Activated CD8-positive, alpha-beta memory T cell treated with anti-CD3 and anti-CD28 coated beads for 48 hours (primary cell): Measurements from ENCODE around the gene ARFGEF2.
"Not testable (repeated sequence)": the region's sequence is repeated elsewhere in the genome, so short reads cannot be mapped to it uniquely, and the experiment has no call there.

Experiments used
- DNase-seq, 3 experiments: peaks; one replicate each; pipeline ENCODE4 v3.0.0-alpha.2; 2020; ENCODE audit warnings: low read depth in 2 of 3, low spot score in 2 of 3

ARFGEF2 gene

DNA sequence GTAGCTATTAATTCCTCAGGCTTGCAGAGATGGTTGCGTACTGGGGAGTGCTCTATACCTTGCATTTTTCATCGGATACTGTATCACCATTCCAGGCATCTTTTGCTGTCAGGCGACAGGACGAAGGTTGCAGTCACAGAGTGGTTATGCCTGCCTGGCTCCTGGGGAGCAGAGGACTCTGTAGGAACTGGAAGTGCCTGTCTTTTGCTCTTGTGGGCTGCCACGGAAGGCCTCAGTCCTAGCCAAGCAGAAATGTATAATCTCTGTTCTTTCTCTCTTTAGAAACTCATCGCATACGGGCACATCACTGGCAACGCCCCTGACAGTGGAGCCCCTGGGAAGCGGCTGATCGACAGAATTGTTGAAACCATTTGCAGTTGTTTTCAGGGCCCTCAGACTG lies 29.5 kb downstream of the ARFGEF2 start:
- DNase-seq, result no peak

DNA sequence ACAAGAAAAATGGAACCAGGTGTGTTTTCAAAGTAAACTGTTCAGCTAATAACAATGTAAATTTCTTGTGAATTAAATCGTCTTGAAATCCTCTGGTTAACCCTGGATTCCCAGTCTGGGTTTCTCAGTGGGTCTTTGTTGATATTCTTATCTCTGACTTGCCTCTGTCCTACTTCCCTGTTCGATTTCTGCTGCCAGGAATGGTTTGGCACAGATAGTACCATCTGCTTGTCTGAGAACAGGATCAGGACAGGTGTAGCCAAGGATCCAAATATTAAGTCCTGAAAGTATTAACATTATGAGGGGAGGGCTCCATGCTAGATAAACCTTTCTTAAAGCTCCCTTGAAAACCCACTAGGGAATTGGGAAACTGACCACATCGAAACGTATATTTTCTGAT lies 30.1 kb downstream of the ARFGEF2 start:
- DNase-seq, result no peak

DNA sequence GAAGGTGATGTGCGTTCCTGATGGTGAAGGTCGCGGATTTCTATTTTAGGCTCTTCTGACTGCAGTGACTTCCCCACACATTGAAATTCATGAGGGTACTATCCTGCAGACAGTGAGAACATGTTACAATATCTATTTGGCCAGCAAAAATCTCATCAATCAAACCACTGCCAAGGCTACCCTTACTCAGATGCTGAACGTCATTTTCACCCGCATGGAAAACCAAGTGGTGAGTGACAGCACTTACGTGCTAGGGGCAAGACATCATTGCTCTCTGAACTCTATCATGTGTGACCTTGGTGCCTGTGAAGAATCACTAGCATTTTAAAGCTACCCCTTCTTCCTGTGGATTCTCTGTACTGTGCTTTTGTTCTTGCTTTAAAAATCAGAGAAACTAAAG lies 31.1 kb downstream of the ARFGEF2 start:
- no peak for DNase-seq

DNA sequence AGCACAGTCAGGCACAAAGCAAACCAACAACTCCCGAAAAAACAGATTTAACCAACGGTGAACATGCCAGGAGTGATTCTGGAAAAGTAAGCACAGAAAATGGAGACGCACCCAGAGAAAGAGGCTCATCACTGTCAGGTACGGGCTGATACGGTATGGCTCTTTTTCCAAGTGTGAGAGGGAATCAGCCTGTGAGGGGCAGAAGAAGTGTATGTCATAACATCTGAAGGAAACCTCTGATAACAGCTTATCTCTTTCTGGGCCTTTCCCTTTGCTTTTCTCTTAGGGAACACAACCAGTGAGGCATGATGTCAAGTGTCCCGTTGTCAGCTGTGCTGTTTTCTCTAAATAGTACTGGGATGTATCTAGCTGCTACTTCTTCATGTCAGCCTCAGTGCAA lies 32.1 kb downstream of the ARFGEF2 start:
- DNase-seq, result no peak

DNA sequence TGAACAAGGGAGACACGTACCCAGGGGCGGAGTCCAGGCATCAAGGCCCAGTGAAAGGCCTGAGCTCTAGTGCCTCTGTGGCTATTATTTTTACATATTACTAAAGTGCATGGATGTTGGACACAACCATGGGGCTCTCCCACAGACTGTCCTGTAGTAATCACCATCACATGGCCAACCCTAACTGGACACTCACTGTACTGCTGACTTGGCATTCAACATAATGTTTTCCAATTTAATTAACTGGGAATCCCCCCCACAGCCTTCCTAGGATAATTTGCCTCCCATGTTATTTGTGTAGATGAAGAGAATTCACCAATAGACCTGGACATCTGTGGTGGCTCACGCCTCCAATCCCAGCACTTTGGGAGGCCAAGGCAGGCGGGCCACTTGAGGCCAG lies 34.5 kb downstream of the ARFGEF2 start:
- DNase-seq, result no peak

DNA sequence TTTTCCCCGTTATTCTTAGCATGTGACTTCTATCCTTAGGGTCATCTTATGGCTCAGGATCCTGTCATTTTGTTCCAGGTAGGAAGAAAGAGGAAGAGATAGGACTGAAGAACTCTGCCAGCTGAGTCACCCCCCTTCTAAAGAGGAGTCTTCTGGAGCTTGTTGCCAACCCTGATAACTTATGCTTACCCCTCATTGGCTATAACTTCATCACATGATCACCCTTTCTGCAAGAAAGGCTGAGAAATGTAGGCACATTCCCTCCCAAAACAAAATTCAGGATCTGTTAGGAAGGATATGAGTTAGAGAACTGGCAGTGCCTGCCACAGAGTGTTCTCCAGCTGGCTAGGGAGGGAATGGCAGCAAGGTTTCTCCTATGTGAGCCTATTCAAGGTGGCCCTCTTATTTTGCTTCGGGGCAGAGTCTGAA lies 35.6 kb downstream of the ARFGEF2 start:
- DNase-seq, result no peak

DNA sequence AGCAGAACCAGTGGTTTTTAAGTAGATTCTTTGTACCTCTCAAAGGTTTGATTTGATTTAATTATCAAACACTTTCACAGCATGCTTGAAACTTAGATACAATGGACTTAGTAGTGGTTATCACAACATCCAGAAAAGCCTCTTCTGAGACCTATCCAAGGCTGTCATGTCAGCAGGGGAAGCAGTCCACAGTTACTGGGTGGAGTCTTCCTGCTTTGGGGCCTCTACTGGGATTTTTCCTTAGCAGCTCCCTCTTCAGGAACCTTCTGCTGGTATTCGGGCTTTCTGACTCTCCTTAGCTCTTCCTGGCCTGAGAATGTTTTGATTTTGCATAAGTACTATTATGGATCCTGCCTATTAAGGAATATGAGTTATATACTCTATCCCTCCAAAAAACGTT lies 36.0 kb downstream of the ARFGEF2 start:
- no peak for DNase-seq

DNA sequence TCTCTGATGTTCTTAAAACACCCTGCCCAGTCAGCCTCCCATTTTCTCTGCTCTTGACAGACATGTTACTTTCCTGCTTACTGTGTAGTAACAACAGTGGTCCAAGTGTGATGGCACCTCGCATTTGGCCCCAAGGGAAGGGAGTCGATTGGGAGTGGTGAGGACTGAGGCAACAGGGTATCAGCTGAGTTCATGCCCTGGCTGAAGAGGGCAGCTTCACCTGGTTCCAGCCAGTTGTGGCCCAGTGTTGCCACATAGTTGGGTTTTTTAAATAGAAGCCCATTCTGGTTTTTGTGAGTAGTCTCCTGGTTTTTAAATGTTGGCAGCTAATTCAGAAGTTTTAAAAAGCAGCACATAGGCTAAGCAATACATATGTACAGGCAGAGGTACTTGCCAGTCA lies 37.2 kb downstream of the ARFGEF2 start:
- no peak for DNase-seq

DNA sequence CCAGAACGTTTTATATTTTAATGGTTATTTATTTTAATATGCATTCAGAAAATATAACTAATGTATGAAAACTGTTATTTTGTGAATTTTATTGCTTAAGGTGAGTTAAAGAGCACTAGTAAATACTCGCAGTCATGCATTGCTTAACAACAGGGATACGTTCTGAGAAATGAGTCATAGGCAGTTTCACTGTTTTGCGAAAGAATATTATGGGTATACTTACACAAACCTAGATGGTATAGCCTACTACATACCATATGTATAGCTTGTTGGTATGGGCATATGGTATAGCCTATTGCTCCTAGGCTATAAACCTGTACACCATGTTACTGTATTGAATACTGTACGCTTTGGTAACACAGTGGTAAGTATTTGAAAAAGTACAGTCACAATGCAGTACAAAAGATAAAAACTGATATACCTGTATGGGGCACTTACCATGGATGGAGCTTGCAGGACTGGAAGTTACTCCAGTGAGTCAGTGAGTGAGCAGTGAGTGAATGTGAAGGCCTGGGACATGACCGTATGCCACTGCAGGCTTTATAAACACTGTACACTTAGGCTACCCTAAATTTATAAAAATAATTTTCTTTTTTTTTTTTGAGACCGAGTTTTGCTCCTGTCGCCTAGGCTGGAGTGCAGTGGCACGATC lies 38.5 kb downstream of the ARFGEF2 start:
- DNase-seq, result no peak

DNA sequence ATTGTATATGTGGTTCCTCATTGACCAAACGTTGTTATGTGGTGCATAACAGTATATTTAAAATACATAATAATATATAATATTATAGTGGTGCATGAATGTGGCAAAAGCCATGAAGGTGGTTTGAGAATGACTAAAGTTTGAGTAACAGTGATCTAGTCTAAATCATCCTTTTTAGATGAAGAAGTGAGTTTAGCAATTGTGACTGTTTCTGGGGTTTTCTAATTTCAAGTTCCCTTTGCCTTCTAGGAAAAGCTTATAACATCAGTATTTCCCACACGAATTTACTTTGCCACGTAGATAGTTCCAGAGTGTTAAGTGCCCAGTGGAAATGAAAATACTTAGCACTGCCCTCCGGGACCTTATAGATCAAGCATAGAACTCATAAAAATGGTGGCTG lies 40.9 kb downstream of the ARFGEF2 start:
- no peak for DNase-seq

DNA sequence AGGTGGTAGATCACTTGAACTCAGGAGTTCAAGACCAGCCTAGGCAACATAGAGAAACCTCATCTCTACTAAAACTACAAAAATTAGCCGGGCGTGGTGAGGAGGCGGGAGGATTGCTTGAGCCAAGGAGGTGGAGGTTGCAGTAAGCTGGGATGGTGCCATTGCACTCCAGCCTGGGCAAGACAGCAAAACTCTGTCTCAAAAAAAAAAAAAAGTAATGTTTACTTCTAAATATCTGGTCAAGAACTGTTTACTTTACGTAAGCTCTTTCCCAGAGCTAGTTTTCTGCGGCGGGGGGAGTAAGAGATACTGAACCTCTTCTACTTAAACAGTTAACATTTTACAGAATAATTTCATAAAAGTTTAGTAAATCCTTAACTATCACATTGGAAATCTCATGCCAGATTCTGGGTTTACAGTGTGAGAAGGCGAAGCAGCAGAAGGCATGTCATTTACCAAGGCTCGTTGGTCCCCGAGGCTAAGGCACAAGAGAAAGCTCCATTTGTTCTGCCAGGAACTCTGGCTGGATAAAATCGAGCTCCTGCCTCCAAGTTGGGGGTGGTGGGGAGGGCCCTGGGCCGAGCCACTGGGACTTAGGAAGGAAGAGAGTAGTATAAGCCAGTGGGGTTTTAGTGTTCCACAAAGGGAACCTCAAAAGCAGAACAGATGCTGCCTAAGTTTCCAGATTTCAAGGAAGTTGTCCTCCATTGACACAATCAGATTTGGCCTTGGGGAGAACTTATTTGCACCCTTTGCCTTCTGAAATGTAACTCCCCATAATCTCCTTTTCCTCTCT lies 41.7 kb downstream of the ARFGEF2 start:
- no peak for DNase-seq

DNA sequence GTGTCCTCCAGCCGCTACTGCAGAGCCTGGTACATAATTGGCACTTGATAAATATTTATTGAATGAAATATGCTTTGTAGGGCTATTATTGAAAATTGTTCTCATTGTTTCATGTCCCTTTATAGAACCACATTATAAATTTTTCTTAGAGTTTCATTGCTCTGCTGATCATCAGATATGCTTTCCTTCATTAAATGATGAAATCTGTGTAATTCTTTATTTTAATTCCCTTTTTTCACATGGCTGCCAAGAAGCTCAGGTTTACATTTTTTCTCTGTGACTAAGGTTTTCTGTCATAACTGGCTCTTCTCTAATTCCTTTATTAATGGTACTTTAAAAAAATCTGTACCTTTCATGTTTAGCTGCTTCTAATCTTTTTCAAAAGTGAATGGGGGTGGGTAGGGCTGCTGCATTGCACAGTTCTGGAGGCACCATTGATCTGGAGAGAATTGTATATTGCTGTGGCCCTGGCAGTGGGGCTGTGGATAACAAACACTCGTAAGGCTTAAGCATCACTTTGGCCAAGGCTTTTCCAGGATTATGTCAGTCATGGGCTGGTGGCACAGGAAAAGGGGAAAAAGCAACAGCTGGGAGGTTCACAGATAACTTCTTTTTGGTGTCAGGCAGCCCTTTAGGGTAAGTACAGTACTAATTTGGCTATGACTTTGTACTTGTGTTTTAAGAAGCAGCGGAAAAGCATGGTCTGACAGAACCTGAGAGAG lies 43.8 kb downstream of the ARFGEF2 start:
- no peak for DNase-seq

DNA sequence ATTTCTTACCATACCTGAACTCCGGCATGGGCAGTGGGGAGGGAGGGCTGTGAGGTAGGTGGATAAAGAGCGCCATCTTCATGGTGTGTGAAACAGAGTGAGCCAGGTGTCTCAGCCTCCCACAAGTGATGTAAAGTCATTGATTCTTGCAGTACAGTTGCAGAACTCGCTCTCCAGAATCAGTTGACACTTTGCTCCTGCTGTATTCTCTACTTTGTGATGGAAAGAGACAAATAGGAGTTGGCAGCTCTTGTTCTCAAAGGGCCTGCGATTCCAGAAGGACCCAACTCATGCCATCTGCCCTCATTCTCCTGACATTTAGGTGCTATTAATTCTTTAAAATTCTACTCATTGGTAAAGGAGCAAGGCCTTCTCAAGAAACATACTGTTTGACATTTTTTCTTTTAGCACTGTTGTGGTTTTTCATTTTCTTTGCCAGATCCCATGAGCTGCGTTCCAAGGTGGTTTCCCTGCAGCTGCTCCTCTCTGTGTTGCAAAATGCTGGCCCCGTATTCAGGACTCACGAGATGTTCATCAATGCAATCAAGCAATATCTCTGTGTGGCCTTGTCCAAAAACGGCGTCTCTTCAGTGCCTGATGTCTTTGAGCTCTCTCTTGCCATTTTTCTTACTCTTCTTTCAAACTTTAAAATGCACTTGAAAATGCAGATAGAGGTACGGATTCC lies 49.3 kb downstream of the ARFGEF2 start:
- DNase-seq, result no peak

DNA sequence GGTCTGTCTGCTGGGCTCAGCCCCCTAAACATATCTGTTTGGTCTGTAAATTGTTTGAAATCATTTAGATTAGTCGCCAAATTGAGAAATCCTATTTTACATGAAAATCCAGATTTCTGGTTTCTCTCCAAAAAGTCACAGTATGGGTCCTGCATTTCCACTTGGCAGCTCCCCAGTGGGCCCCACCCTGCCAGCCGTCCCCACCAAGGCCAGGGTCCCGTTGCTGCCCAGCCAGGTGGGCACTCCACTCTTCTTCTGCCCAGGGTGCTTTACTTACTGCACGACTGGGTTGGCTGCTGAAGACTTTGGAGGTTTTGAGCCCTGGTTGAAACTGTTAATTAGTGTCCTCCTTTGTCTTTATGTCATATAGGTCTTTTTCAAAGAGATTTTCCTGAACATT lies 50.4 kb downstream of the ARFGEF2 start:
- no peak for DNase-seq

DNA sequence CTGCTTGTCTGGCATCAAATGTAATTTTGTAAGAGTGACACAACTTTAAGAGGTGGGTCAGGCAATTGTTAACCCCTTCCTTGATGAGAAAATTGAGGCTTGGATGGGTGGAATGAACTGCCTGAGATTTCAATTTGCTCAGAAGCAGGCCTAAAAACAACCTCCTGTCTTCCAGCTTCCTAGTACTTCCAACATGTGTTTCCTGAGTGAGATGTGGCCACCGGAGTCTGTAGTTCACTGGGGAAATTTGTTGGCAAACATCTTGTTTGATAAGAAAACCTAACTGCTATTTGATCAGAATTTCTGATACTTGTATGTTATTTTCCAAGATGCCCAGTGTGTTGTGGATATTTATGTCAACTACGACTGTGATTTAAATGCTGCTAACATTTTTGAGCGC lies 51.3 kb downstream of the ARFGEF2 start:
- DNase-seq, result no peak

DNA sequence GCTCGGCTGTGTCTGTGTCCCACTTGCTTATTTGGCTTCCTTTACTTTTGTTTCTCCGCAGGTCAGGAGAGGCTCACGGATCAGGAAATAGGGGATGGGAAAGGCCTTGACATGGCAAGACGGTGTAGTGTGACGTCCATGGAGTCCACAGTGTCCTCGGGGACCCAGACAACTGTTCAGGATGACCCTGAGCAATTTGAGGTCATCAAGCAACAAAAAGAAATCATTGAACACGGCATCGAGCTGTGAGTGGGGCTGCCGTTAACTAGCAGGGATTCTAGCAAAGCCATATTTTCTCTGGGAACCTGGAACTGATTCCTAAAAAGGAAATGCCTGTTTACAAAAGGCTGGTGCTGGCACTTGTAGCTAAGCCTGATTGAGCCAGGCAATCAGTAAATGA lies 54.4 kb downstream of the ARFGEF2 start:
- DNase-seq, result no peak

DNA sequence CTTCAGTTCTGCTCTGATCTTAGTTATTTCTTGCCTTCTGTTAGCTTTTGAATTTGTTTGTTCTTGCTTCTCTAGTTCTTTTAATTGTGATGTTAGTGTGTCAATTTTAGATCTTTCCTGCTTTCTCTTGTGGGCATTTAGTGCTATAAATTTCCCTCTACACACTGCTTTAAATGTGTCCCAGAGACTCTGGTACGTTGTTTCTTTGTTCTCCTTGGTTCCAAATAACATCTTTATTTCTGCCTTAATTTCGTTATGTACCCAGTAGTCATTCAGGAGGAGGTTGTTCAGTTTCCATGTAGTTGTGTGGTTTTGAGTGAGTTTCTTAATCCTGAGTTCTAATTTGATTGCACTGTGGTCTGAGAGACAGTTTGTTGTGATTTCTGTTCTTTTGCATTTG lies 58.5 kb downstream of the ARFGEF2 start:
- DNase-seq, result not testable (repeated sequence)

DNA sequence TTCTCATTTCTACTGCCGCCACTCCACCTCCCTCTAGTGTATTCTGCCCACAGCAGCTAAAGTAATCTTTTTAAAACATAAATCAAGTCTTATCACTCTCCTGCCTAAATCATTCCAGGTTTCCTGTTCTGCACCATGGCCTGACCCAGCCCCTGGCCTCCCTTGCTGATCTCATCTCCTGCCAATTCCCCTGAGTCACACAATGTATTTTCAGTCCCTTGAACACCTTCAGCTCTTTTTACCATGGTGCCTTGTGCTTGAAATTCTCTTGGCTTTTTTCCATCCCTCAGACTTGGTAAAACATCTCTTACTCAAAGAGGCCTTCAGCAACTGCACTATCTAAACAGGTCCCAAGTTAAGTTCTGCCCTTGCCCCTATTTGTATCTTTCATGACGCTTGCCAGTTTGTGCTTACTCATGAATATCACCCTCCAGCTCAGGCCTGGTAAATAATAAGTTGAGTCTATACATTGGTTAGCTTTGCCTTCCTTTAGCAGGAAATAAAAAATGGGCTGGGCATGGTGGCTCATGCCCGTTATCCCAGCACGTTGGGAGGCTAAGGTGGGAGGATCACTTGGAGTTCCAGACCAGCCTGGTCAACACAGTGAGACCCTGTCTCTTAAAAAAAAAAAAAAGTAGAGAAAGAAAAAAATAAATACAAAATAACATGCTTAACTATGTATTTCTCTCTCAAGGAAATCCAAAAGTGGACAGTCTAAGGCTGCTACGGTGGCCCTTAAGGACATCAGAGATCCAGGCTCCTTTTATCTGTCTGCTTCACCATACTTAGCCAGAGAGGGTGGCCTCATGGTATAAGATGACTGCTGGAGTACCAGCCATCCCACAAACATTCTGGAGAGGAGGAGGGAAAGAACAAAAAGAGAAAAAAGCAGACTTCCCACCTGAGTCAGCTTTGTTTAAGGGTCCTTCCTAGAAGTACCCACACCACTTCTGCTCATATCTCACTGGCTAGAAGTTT lies 62.2 kb downstream of the ARFGEF2 start:
- no peak for DNase-seq

DNA sequence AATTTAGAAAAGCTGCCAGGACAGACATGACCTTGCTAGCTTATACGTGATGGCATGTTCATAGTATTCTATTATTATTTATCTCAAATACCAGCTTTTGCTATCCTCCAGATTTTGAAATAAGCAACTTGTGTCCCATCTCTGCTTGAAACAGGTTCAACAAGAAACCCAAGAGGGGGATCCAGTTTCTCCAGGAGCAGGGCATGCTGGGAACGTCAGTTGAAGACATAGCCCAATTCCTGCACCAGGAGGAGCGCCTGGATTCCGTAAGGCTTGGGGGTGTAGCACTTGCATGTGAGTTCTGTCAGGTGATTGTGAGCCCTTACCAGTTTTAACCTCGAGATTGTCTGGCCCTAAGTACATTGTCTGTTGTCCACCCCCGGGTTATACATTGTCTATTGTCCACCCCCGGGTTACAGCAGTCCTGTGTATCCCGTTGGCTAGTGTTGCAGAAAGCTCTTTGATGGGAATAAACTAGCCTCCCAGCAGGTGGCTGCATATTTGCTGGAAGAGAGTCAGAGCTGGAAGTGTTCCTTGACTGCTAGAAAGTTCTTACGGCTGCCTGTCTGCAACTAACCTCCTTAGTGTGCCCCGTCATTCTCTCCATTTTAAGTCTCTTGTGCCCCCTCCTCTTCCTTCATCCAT lies 63.2 kb downstream of the ARFGEF2 start:
- DNase-seq, result no peak

DNA sequence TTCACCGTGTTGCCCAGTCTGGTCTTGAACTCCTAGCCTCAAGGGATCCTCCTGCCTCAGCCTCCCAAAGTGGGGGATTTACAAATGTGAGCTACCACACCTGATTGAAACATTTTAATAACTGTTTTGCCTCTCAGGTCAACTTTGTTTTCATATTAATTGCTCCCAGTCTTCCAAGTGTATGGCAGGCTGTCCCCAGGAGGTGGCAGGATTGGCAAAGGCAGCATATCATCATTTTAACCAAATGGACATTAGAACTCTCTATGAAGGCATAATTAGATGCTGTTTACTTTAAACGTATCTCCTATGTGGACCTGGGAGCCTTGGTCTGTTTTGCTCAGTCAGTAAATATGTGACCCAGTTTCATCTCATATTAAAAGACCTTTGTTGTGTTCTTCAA lies 65.4 kb downstream of the ARFGEF2 start:
- no peak for DNase-seq
